Measurements from ENCODE around the gene LCP2.

DNA sequence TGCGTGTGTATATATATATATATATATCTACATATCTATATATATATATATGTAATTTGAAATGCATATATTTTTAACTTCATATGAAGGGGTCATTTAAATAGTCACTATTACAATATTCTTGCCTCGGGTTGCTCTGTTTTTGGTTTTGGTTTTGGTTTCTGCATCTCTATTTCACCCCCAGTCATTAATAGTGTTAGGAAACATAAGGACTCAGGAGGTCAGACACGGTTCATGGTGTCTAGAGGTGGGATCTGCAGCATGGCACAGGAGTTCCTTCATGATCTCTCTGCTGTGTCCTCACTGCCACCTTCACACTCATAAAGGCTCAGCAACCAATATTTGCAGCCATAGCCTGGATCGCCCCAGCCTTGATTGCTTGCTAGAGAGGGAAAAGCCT, 48.2 kb downstream of the LCP2 start:
- TF ChIP-seq EZH2phosphoT487 (IDR thresholded peaks at IDR 0.05; ENCODE audit: borderline replicate concordance) = no peak
- TF ChIP-seq, protein P1, sequence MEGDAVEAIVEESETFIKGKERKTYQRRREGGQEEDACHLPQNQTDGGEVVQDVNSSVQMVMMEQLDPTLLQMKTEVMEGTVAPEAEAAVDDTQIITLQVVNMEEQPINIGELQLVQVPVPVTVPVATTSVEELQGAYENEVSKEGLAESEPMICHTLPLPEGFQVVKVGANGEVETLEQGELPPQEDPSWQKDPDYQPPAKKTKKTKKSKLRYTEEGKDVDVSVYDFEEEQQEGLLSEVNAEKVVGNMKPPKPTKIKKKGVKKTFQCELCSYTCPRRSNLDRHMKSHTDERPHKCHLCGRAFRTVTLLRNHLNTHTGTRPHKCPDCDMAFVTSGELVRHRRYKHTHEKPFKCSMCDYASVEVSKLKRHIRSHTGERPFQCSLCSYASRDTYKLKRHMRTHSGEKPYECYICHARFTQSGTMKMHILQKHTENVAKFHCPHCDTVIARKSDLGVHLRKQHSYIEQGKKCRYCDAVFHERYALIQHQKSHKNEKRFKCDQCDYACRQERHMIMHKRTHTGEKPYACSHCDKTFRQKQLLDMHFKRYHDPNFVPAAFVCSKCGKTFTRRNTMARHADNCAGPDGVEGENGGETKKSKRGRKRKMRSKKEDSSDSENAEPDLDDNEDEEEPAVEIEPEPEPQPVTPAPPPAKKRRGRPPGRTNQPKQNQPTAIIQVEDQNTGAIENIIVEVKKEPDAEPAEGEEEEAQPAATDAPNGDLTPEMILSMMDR (conservative IDR thresholded peaks at IDR 0.05; ENCODE audit: low read length) = no peak

Measured in Loucy (cell line).